Nephron (organoid): ENCODE results near the gene RBP5.

Experiments used
- H3K27ac Mint-ChIP-seq, 3 experiments: 2 replicates each; pipeline ENCODE4 v1.8.0; 2020; ENCODE audit warnings: mixed read lengths in 3 of 3, mild to moderate bottlenecking in 2 of 3, moderate library complexity in 1 of 3
- H3K27me3 Mint-ChIP-seq: 2 replicates; pipeline ENCODE4 v1.8.0; 2021; ENCODE audit warnings: low read depth, mild to moderate bottlenecking, moderate library complexity, mixed read lengths
- H3K36me3 Mint-ChIP-seq: 2 replicates; pipeline ENCODE4 v1.8.0; 2020; ENCODE audit warnings: low read depth, mixed read lengths
- H3K4me1 Mint-ChIP-seq: 2 replicates; pipeline ENCODE4 v1.8.0; 2020; ENCODE audit warnings: mixed read lengths
- H3K4me3 Mint-ChIP-seq, 3 experiments: 2 replicates each; pipeline ENCODE4 v1.8.0; 2020; ENCODE audit warnings: mild to moderate bottlenecking in 3 of 3, mixed read lengths in 3 of 3, moderate library complexity in 2 of 3
- H3K9me3 Mint-ChIP-seq: 2 replicates; pipeline ENCODE4 v1.8.0; 2020; ENCODE audit warnings: mixed read lengths
- CTCF ChIP-seq, 3 experiments: fragments of 200-600 bp; sonication (generic); IDR thresholded peaks; one replicate each; pipeline ENCODE4 v1.5.0; 2021; ENCODE audit warnings: antibody characterized with exemption in 3 of 3; ENCODE audit not compliant: unreplicated experiment in 3 of 3

The RBP5 gene

GRCh38 chr12:7162691-7163114, 34.0 kb upstream of the RBP5 start:
- H3K36me3 Mint-ChIP-seq = no peaks in the 10 kb centered on the region
- TF ChIP-seq CTCF (IDR thresholded peaks at IDR 0.05; ENCODE audit: unreplicated experiment in 3 of 3) = peak; percentile 39 to 56 (median 43)
- H3K4me3 Mint-ChIP-seq = no peak overlapping the region
- H3K9me3 Mint-ChIP-seq = peaks cover 19% of the 10 kb centered on the region
- peaks cover 22% of the 10 kb centered on the region for H3K27me3 Mint-ChIP-seq
- no peaks in the 10 kb centered on the region for H3K4me1 Mint-ChIP-seq
- no peak overlapping the region for H3K27ac Mint-ChIP-seq

- no peak overlapping the region for H3K27ac Mint-ChIP-seq
- H3K9me3 Mint-ChIP-seq = peaks cover 13% of the 10 kb centered on the region
- no peak for TF ChIP-seq CTCF (IDR thresholded peaks at IDR 0.05; ENCODE audit: unreplicated experiment in 3 of 3)
- no peak overlapping the region for H3K4me3 Mint-ChIP-seq
- H3K36me3 Mint-ChIP-seq = peaks cover 3% of the 10 kb centered on the region
- H3K4me1 Mint-ChIP-seq = no peaks in the 10 kb centered on the region
- peaks cover 22% of the 10 kb centered on the region for H3K27me3 Mint-ChIP-seq
These were observed 33.1 kb upstream of the RBP5 start for GRCh38 chr12:7161811-7162210.

- H3K27me3 Mint-ChIP-seq = peaks cover 22% of the 10 kb centered on the region
- no peak for TF ChIP-seq CTCF (IDR thresholded peaks at IDR 0.05; ENCODE audit: unreplicated experiment in 3 of 3)
- no peaks in the 10 kb centered on the region for H3K4me1 Mint-ChIP-seq
- H3K27ac Mint-ChIP-seq = no peak overlapping the region
- peaks cover 5% of the 10 kb centered on the region for H3K36me3 Mint-ChIP-seq
- peaks cover 9% of the 10 kb centered on the region for H3K9me3 Mint-ChIP-seq
- H3K4me3 Mint-ChIP-seq = no peak overlapping the region
These were observed 32.6 kb upstream of the RBP5 start for GRCh38 chr12:7161327-7161726.

GRCh38 chr12:7160183-7160582, 31.5 kb upstream of the RBP5 start:
- H3K9me3 Mint-ChIP-seq = peaks cover 5% of the 10 kb centered on the region
- no peak overlapping the region for H3K27ac Mint-ChIP-seq
- H3K4me1 Mint-ChIP-seq = no peaks in the 10 kb centered on the region
- TF ChIP-seq CTCF (IDR thresholded peaks at IDR 0.05; ENCODE audit: unreplicated experiment in 3 of 3) = no peak
- no peak overlapping the region for H3K4me3 Mint-ChIP-seq
- peaks cover 11% of the 10 kb centered on the region for H3K36me3 Mint-ChIP-seq
- H3K27me3 Mint-ChIP-seq = peaks cover 22% of the 10 kb centered on the region

GRCh38 chr12:7158781-7159609, 30.3 kb upstream of the RBP5 start:
- Mint-ChIP-seq H3K36me3 (peaks cover 19% of the 10 kb centered on the region), H3K27me3 (peaks cover 22% of the 10 kb centered on the region), H3K27ac (no peak overlapping the region), H3K4me1 (no peaks in the 10 kb centered on the region), H3K4me3 (no peak overlapping the region), H3K9me3 (no peaks in the 10 kb centered on the region)
- no peak for TF ChIP-seq CTCF (IDR thresholded peaks at IDR 0.05; ENCODE audit: unreplicated experiment in 3 of 3)

GRCh38 chr12:7157391-7157790, 28.7 kb upstream of the RBP5 start:
- no peak for TF ChIP-seq CTCF (IDR thresholded peaks at IDR 0.05; ENCODE audit: unreplicated experiment in 3 of 3)
- no peak overlapping the region for H3K27ac Mint-ChIP-seq
- no peaks in the 10 kb centered on the region for H3K4me1 Mint-ChIP-seq
- no peak overlapping the region for H3K4me3 Mint-ChIP-seq
- peaks cover 11% of the 10 kb centered on the region for H3K27me3 Mint-ChIP-seq
- H3K36me3 Mint-ChIP-seq = peaks cover 21% of the 10 kb centered on the region
- no peaks in the 10 kb centered on the region for H3K9me3 Mint-ChIP-seq
